IPS-18c (cell line): ENCODE measurements around the gene STXBP3.

Experiments used
- H3K4me3 ChIP-seq: 2 replicates; pipeline ENCODE4 v1.7.0; 2013; ENCODE audit warnings: low read depth, mild to moderate bottlenecking, low read length, moderate library complexity; ENCODE audit not compliant: insufficient read depth
- H3K9me3 ChIP-seq: one replicate; pipeline ENCODE4 v1.6.1; 2013; ENCODE audit warnings: mild to moderate bottlenecking, low read length, moderate library complexity; ENCODE audit not compliant: control insufficient read depth, insufficient read depth

Gene STXBP3

GRCh38 chr1:108823632-108824031 lies 77.2 kb downstream of the STXBP3 start:
- no peaks in the 10 kb centered on the region for H3K9me3 ChIP-seq

DNA sequence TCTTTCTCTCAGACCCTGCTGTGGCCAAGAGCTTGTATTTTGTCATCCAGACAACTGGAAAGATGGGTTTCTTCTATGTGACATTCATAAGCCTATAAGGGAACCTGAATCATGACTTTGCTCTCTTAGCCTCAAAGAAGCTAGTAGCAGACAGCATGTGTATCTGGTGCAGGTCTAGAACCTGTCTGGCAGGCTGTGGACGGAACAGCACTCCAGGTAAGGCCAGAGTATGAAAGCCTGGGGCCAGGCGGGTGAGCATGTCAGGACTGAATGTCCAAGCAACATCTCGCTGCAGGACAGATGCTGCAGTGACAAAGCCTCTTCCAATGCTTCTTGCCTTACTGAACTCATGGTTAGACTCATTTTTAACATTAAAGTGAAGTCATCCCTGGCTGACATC lies 77.6 kb downstream of the STXBP3 start:
- Histone ChIP-seq H3K9me3 (no peaks in the 10 kb centered on the region), H3K4me3 (no peak overlapping the region)

More at GRCh38 chr1:108823632-108824031, 77.2 kb downstream of the STXBP3 start:
- H3K4me3 ChIP-seq, result no peak overlapping the region

GRCh38 chr1:108826081-108826635 lies 79.7 kb downstream of the STXBP3 start:
- no peak overlapping the region for H3K4me3 ChIP-seq
- H3K9me3 ChIP-seq, result no peaks in the 10 kb centered on the region

- H3K4me3 ChIP-seq, result no peak overlapping the region
- H3K9me3 ChIP-seq, result no peaks in the 10 kb centered on the region
Observed at GRCh38 chr1:108828074-108828961, 81.8 kb downstream of the STXBP3 start.

GRCh38 chr1:108829498-108829916 lies 83.0 kb downstream of the STXBP3 start:
- no peak overlapping the region for H3K4me3 ChIP-seq

DNA sequence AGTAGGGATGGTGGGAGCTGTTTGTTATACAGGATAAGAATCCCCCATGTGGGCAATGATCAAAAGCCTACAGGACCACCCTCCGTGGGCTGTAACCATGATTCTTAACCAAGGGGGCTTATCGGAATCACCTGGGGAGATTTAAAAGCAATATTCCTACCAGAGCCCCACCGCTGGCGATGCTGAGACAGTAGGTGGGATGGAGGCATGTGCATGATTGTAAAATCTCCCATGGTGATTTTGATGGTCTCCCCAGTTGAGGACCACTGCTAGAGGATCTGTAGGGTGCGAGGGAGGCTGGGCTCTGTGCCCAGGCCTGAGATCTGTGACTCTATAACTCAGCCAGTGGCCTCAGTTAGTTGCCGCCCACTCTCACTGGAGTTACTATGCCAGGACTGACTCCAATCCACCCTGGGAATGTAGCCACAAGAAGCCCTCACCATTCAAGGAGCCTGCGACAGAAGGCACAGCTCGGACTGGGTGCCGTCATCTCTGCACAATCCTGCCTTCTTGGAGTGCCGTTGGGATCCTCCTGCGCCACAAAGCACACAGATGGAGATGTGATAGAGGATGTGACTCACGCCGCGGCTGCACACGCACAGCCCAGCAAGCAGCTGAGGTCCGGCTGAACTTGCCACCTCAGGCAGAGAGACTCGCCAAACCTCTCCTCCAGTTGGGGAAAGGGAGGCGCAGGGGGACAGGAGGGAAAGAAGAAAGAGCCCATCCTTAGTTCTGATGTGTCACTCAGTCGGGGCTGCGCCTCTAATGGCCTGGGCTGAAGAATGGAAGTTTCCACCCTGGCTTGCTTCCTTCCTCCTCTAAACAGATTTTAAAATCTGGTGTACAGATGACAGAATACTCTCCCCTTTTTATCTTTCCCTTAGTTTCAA lies 83.9 kb downstream of the STXBP3 start:
- H3K9me3 ChIP-seq, result no peaks in the 10 kb centered on the region
- H3K4me3 ChIP-seq, result no peak overlapping the region

More at GRCh38 chr1:108829498-108829916, 83.0 kb downstream of the STXBP3 start:
- H3K9me3 ChIP-seq, result no peaks in the 10 kb centered on the region

- no peak overlapping the region for H3K4me3 ChIP-seq
- no peaks in the 10 kb centered on the region for H3K9me3 ChIP-seq
Observed at GRCh38 chr1:108831225-108831624, 84.8 kb downstream of the STXBP3 start.

DNA sequence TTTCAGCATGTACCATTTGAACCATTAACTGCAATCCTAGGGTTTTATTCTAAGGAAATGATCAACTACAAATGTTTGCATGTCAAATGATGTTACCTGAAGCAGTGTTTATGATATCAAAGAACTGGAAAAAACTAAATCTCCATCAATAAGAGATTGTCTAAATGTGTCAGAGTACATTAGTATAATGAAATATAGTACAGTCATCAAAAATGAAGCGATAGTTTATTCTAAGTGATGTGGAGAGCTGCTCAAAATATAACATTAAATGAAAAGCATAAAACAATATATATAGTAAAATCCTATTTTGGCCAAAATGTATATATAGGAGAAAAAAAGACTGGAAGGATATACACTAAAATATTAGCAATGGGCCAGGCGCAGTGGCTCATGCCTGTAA lies 86.5 kb downstream of the STXBP3 start:
- no peak overlapping the region for H3K4me3 ChIP-seq
- H3K9me3 ChIP-seq, result no peaks in the 10 kb centered on the region

DNA sequence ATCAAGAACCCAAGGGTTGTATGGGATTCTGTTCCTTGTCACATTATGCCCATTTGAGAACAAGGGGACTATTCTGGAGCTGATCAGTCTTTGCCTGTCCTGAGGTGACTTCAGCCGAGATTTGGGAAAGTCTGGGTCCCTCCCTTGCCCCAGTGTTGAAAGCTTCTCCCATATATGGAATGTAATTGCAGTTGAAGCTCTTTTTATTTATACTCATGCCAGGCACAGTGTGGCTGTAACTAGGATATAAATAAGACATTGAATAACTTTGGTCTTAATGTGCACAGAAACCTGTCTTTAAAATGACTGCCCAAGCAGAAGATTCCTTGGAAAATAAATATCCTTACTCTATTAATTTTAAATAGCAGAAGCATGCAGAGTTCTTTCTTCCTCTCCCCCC lies 95.2 kb downstream of the STXBP3 start:
- Histone ChIP-seq H3K9me3 (no peaks in the 10 kb centered on the region), H3K4me3 (no peak overlapping the region)

- Histone ChIP-seq H3K4me3 (no peak overlapping the region), H3K9me3 (no peaks in the 10 kb centered on the region)
Observed at GRCh38 chr1:108842525-108843181, 96.2 kb downstream of the STXBP3 start.

DNA sequence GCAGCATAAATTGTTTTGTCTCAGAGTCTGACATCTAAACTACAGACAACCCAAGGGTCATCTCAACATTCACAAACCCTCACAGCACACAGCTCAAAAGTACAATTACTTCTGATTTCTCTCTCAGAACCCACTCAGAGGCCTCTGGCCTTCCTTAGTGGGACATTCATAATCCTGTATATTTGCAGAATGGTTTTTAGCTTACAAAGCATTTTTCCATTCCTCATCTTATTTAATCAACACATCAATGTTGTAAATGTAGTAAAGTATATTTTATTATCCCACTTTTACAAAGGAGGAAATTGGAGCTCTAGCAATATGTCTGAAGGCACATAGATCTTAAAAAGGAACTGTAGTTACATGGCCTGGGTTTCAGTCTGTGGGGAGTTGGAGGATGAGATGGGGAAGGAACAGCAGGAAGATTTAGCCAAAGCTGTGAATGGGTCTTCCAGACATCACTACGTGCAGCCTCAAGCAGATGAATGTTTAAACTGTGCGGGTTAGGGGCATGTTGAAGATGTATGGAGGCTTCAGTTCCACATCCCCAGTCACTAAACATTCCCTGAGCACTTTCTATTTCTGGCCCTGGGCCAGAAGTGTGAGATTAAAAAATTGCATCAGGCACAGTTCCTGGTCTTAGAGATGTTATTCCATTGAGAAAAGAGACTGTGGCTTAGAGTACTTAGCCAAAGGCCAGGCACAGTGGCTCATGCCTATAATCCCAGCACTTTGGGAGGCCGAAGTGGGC lies 97.1 kb downstream of the STXBP3 start:
- Histone ChIP-seq H3K9me3 (no peaks in the 10 kb centered on the region), H3K4me3 (no peak overlapping the region)

- Histone ChIP-seq H3K9me3 (no peaks in the 10 kb centered on the region), H3K4me3 (no peak overlapping the region)
Observed at GRCh38 chr1:108845446-108845845, 99.0 kb downstream of the STXBP3 start.

DNA sequence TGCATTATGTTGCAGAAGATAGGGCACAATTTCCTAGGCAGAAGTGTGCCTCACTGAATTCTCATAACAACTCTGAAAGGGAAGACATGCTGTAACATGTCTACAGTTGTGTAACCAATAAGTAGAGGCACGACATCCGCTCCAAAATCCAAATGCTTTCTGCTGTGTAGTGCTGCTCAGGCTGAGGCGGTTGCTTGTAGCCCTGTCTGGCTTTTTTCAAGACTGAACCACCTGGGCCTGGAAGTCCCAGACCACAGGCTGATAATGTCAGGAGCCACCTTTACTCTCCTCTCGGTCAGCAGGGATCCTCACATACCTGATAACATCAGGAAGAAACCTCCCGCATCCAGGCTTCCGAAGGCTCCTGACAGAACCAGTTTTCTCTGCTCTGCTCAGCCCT lies 99.5 kb downstream of the STXBP3 start:
- Histone ChIP-seq H3K9me3 (no peaks in the 10 kb centered on the region), H3K4me3 (no peak overlapping the region)

DNA sequence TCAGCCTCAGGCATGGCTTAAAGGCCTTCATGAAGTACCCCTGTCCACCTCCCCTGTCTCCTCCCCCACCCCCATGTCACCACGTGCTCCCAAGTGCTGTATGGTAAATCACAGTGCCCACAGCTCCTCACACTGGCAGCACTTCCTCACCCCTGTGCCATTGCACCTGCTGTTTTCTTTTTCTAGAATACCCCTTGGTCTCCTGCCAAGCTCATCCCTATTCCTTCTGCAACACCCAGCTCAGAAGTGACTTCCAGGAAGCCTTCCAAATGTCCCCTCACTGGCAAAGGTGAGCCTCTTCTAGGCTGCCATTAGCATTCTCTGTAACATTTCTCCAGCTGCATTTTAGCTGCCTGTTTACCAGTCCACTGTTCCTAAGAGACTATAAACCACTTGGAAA lies 101.0 kb downstream of the STXBP3 start:
- H3K9me3 ChIP-seq, result no peaks in the 10 kb centered on the region
- no peak overlapping the region for H3K4me3 ChIP-seq

DNA sequence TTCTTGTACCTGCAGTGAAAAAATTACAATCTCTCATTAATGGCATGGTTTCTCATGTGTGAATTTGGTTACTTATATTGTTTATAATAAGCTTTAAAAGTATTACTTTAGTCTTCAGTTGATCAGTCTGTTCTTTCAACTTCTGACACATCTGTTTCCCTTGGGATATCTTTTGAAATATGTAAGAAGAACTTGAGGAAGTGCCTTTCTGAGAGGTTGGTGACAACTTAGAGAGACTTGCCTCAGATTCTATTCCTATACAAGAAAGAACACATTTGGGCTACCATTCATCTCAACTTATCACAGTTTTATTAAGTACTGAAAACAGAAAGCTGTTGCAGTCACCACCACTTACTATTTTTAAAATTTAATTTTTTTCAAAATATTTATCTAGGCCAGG lies 102.3 kb downstream of the STXBP3 start:
- Histone ChIP-seq H3K9me3 (no peaks in the 10 kb centered on the region), H3K4me3 (no peak overlapping the region)

GRCh38 chr1:108850929-108851328 lies 104.5 kb downstream of the STXBP3 start:
- Histone ChIP-seq H3K9me3 (no peaks in the 10 kb centered on the region), H3K4me3 (no peak overlapping the region)

DNA sequence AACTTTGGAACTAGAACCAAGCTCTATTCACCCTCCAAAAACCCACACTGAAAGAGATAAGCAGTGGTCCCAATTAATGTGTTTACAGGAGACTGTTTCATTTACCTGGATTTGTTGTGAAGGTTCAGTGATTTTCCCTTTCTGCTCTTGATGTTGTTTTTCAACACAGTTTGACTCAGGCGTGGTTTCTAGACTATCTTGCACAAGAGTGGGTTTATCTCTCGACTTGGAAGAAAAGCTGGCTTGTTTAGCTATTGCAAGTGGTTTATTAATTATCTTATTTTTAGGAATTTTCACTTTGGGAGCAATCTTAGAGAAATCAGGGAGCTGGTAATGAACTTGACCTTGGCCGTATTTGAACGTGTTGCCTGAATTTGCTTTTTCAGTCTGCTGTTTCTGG lies 105.1 kb downstream of the STXBP3 start:
- no peak overlapping the region for H3K4me3 ChIP-seq
- H3K9me3 ChIP-seq, result no peaks in the 10 kb centered on the region
